Amygdala (tissue), 56 donors: ENCODE results near the gene SLC2A10.

Source experiments
- DNase-seq, 56 donors: peaks; one replicate each; lab custom pipeline; 2025; lab: John Stamatoyannopoulos, UW

The SLC2A10 gene

GRCh38 chr20:46723039-46723438, 13.6 kb downstream of the SLC2A10 start:
- DNase-seq, result no peak

DNA sequence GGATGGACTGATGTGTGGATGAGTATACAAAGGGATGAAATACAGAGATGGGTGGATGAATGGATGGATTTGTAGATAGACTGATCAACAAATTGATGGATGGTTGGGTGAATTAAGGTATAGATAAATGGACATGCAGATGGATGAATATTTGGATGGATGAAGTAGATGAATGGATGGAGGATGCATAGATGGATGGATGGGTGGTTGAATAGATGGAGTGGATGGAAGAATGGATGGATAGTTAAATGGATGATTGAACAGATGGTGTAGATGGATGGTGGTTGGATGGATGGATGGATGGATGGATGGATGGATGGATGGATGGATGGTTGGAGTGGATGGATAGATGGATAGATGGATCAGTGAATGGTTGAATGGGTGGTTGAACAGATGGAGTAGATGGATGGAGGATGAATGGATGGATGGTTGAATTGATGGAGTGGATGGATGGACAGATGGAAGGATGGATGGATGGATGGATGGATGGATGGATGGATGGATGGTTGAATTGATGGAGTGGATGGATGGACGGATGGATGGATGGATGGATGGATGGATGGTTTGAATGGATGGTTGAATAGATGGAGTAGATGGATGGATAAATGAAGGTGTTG, 15.0 kb downstream of the SLC2A10 start:
- DNase-seq, result no peak

DNA sequence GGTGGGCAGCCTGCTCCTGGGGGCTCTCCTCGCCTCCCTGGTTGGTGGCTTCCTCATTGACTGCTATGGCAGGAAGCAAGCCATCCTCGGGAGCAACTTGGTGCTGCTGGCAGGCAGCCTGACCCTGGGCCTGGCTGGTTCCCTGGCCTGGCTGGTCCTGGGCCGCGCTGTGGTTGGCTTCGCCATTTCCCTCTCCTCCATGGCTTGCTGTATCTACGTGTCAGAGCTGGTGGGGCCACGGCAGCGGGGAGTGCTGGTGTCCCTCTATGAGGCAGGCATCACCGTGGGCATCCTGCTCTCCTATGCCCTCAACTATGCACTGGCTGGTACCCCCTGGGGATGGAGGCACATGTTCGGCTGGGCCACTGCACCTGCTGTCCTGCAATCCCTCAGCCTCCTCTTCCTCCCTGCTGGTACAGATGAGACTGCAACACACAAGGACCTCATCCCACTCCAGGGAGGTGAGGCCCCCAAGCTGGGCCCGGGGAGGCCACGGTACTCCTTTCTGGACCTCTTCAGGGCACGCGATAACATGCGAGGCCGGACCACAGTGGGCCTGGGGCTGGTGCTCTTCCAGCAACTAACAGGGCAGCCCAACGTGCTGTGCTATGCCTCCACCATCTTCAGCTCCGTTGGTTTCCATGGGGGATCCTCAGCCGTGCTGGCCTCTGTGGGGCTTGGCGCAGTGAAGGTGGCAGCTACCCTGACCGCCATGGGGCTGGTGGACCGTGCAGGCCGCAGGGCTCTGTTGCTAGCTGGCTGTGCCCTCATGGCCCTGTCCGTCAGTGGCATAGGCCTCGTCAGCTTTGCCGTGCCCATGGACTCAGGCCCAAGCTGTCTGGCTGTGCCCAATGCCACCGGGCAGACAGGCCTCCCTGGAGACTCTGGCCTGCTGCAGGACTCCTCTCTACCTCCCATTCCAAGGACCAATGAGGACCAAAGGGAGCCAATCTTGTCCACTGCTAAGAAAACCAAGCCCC, 16.0 kb downstream of the SLC2A10 start:
- DNase-seq, result no peak

GRCh38 chr20:46731770-46732169, 22.3 kb downstream of the SLC2A10 start:
- no peak for DNase-seq

DNA sequence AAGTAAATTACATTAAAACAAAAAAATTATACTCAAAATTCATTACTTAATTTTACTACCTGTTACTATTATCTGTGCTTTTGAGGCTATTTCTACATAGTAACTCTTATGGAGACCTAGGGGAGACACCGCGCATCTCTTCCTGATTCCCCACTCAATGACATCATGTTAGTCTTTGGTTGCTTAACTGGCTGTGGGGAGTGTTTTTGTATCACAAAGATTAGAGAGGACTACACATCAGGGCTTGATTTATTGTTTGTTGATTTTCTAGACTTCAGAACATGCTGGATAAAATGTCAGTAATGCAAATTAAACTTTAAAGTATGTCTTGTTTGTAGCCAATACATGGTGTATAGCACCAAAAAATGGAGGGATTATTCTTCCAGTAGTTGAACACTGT, 26.0 kb downstream of the SLC2A10 start:
- DNase-seq, result no peak

DNA sequence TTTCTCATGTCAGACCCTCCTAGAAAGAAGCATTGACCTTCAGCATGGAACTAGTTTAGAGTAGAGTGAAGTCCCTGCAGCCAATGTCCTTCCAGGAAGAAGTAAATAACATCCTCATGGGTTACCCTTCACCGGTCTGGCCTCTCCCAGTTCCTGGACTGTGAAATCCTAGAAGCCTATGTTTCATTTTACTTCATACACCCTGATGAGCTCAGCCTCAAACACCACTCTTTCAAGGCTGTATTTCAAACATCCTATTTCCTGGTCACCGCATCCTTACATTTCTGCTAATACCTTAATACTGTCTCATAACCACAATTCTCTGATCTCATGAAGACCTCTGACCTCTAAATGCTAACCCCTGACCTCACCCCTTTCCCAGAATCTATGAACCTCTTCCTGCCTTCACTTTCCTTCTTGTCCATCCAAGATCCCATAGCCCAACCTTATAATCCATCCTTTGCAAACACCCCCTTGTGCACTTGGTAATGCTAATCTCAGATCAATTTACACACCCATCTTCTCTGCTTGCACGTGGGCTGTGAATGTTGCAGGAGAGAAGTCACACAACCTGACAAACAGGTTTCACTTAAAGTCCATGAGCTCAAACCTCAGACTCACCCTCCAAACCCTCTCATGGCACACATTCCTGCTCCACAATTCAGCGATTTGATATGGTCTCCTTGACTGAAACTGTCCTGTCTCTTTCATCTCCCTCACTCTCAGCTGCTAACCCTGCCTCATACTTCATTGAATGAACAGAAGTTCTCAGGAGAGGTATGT, 30.2 kb downstream of the SLC2A10 start:
- DNase-seq, result no peak

- DNase-seq, result no peak
Observed at GRCh38 chr20:46740214-46740609, 30.8 kb downstream of the SLC2A10 start.

DNA sequence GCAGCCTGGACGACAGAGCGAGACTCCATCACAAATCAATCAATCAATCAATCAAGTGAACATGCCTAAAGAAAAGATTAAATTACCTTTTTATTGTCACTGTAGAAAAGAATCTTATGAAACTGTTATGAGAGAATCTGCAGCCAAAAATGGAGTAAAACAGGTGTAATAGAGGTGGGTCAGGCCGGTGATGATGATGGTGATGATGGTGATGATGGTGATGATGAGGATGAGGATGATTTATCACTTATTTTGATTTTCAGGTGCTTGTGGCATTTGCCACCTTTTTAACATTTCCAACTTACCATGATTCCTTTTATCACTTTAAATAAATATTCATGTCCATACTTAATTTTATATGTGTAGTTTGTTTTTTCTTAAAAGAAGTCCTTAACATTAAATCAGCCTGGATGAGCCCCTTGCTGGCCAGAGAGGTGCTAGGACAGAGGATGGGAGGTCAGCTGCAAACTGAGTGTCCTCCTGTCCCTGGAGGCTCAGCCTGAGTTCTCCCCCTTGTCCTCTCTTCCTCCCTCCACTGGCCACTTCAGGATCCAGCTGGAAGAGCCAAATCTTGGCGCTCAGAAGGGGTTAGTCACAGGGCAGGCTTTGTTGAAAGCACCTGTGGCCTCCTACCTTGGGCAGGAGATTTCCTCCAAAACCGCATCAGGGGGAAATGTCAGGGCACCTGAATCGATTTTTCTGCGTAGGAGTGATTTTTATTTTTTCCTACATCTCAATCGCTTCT, 32.6 kb downstream of the SLC2A10 start:
- DNase-seq, result no peak

DNA sequence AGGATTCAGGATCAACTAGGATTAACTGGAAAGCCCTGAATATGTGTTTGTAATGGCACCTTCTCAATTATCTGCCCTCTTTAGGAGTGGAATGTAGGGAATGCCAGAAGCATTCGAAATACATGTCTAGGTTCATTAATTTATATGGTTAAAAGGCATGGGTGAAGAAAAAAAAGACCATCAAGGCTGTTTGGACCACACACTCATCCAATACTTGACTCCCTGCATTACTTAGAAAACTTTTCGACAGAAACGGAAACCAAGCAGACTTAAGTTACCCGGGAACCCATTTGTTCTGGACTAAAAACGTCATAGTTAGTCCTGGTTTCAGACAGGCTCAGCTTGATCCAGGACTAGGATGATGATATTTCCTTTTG, 33.2 kb downstream of the SLC2A10 start:
- DNase-seq, result no peak

- DNase-seq, result no peak
Observed at GRCh38 chr20:46743088-46743487, 33.6 kb downstream of the SLC2A10 start.

- DNase-seq, result no peak
Observed at GRCh38 chr20:46746956-46747526, 37.6 kb downstream of the SLC2A10 start.

DNA sequence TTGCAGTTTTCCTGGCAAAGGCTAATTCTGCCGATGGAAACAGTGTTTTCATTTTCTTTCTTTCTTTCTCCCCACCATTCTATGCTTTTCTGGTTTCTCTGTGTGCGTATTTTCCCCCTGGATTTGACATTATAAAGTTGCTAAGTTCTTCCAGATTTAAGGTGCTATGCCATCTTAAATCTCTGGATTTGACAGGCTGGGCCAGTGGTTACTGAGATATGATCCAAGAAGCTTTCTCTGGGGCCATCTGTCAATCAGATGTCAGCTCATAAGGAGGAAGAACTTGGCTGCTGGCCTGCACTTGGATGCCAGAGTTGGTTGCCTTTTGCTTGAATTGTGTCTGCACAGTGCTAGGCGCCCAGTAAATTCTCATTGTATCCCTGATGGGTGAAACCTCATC, 39.7 kb downstream of the SLC2A10 start:
- DNase-seq, result no peak

DNA sequence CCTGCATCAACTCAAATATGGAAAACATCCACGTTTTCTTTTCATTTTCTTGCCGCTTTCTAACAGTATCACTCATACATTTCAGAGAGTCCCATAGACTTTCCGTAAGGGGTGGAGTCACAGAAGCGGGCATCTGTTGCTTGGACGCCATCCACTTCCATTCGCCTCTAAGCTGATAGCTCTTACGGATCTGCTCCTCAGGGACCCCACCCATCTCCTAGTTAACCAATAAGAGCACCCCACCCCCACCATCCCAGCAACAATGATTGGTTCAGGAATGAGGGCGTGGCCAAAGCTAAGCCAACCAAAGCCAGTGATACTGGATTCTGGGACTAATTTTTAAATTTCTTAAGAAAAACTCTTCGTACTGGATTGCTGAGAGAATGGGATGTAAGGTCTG, 42.4 kb downstream of the SLC2A10 start:
- DNase-seq, result no peak

DNA sequence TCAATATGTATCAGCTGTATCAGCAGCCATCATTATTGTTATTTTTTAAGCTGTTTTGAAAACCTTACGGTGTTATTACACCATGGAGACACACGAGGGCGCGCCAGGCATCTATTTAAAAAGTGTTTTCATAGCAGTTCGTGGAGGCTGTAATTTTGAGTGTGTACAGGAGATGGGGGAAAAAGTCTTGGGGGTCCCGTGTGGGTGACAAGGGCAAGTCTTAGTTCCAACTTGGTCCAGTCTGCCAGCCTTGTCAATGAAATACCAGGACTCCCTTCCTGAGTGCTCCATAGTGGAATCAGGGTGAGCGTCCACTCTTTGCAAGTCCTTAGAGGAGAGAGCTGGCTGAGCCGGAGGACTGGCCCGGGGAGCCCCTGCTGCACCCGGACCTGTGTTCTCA, 43.3 kb downstream of the SLC2A10 start:
- peak in 35 of 56 donors; percentile 1 to 69 (median 18) for DNase-seq

GRCh38 chr20:46755483-46756413, 46.3 kb downstream of the SLC2A10 start:
- no peak for DNase-seq

GRCh38 chr20:46756419-46756818, 47.0 kb downstream of the SLC2A10 start:
- no peak for DNase-seq

DNA sequence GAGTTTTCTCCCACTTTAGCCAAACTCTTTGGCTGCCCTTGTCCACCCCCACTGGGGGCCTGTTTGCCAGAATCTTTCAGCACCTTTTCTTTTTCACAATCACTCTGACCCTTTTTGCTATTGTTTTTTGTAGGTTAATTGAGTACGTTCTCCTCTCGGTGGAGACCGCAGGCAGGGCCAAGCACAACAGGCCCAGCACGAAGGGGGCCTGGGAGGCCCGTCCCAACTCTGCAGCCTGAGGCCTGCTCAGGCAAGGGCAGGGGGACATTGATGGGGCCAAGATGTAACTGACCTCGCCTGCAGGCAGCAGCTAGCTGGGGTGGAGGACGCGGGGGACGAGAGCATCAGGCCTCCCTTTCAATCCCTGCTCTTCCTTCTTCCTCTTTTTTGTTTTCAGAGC, 47.7 kb downstream of the SLC2A10 start:
- DNase-seq, result no peak

DNA sequence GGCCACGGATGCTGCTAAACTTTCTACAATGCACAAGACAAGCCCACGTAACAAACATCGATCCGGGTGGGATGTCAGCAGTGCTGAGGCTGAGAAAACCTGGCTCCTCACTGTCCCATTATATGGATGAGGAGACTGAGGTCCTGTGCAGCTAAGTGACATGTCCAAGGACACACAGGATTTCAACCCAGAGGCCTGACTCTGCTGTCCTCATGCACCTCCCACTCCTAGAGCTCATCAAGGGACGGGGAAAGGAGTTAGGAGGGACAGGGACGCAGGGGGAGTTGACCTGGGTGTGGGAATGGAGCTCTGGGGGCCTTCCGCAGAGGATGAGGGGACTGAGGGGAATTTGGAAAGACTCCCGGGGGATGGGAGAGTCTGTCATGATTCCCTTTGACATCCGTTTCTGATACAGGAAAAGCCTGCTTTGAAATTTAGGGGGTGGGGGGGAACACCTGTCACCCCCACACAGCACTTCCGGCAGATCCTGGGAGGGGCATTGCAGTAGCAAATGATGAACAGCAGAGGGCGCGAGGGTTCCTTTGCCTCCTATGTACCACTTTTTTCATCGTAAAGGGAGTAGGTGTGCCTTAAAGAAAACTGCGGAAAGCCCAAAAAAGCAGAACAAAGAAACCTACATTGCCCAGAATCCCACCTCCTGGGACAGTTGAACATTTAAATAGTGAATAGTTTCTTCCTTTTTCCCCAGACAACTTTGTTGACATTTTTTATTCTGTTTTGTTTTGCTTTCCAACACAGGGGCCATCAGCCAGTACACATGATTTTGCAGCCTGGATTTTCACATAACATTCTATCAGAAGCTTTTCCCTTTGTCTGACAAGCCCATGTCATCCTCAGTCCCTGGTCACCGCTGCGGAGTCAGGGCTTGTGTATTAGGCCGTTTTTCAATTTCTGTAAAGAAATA, 48.6 kb downstream of the SLC2A10 start:
- DNase-seq, result peak in 33 of 56 donors; percentile 1 to 41 (median 6)
